ENCODE data around the gene PHETA1.

The PHETA1 gene

DNA sequence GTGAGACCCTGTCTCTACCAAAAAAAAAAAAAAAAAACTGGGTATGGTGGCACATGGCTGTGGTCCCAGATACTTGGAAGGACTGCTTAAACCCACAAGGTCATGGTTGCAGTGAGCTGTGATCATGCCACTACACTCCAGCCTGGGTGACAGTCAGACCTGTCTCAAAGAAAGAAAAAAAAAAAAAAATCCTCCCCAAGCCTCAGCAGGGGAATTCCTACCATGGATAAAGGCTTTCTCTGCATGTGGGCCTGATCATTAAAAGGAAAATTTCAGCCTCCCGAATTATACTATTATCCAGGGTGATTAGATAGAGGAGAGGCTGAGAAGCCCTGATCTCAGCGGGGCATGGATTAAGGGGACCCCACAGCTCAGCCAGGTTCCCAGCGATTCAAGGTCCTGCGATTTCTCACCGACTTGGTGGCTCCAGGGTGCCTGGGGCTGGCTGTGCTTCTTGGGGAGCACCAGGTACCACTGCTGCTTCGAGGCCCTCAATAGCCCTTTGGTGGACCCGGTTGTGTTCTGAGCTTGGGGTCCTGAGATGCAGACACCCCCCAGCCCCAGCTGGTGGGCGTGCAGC, 42.4 kb upstream of the PHETA1 start:
- whole genome bisulfite sequencing, 2 experiments, result 65% methylated on average over 8 of the region's 8 CpGs
- Histone ChIP-seq H3K27ac (ENCODE audit: insufficient read depth, low read depth, low read length, poor library complexity, severe bottlenecking) (no peak overlapping the region), H3K4me3 (ENCODE audit: insufficient read depth, low read depth, low read length) (no peak overlapping the region), H3K9me3 (ENCODE audit: control insufficient read depth, low read length) (no peaks in the 10 kb centered on the region), H3K36me3 (ENCODE audit: control insufficient read depth, insufficient read depth, low read length) (no peaks in the 10 kb centered on the region), H3K4me1 (ENCODE audit: control insufficient read depth, insufficient read depth, low read length) (peaks cover 39% of the 10 kb centered on the region), H3K27me3 (ENCODE audit: control insufficient read depth, insufficient read depth, low read length, poor library complexity, severe bottlenecking) (peaks cover 4% of the 10 kb centered on the region)

DNA sequence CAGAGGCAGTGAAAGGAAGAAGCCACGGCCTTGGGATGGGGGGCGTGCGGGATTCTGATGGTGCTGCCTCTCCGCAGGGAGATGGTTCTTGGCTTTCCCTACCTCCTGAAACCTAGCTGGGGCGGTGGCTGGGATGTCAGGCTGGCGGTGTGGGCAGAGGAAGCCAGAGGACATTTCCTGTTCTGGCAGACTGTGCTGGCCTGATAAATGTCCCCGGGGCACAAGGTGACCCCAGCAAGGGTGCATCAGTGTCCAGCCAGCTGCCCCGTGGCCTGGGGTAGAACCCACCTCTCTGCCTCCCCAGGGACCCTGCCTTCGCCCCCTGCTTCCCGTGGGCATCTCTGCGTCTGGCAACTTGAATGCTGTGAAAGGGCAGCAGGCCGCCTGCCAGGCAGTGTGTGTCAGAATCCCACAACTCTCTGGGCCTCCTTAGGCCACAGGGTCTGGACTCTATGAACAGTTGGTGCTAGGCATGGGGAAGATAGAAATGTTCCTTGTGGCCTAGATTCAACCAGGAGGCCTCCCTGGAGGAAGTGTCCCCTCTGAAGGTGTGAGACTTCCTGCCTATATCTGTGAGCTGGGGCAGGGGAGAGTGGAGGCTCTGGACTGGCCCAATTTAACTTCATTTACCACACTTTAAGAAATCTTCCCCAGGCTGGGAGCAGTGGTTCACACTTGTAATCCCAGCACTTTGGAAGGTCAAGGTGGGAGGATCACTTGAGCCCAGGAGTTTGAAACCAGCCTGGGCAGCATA, 41.7 kb upstream of the PHETA1 start:
- Histone ChIP-seq H3K27ac (ENCODE audit: insufficient read depth, low read depth, low read length, poor library complexity, severe bottlenecking) (peak overlapping the region; percentile 31), H3K9me3 (ENCODE audit: control insufficient read depth, low read length) (no peaks in the 10 kb centered on the region), H3K36me3 (ENCODE audit: control insufficient read depth, insufficient read depth, low read length) (no peaks in the 10 kb centered on the region), H3K27me3 (ENCODE audit: control insufficient read depth, insufficient read depth, low read length, poor library complexity, severe bottlenecking) (peaks cover 5% of the 10 kb centered on the region), H3K4me1 (ENCODE audit: control insufficient read depth, insufficient read depth, low read length) (peaks cover 42% of the 10 kb centered on the region), H3K4me3 (ENCODE audit: insufficient read depth, low read depth, low read length) (no peak overlapping the region)
- WGBS, 2 experiments, result 87 to 89% methylated on average over 12 of the region's 12 CpGs

GRCh38 chr12:111409780-111410430, 41.0 kb upstream of the PHETA1 start:
- Histone ChIP-seq H3K4me3 (ENCODE audit: insufficient read depth, low read depth, low read length) (no peak overlapping the region), H3K36me3 (ENCODE audit: control insufficient read depth, insufficient read depth, low read length) (no peaks in the 10 kb centered on the region), H3K27me3 (ENCODE audit: control insufficient read depth, insufficient read depth, low read length, poor library complexity, severe bottlenecking) (peaks cover 7% of the 10 kb centered on the region), H3K27ac (ENCODE audit: insufficient read depth, low read depth, low read length, poor library complexity, severe bottlenecking) (peak overlapping the region; percentile 31), H3K4me1 (ENCODE audit: control insufficient read depth, insufficient read depth, low read length) (peaks cover 45% of the 10 kb centered on the region), H3K9me3 (ENCODE audit: control insufficient read depth, low read length) (no peaks in the 10 kb centered on the region)
- 71 to 74% methylated on average over 14 of the region's 14 CpGs for whole genome bisulfite sequencing, 2 experiments

GRCh38 chr12:111409403-111409779, 40.5 kb upstream of the PHETA1 start:
- Histone ChIP-seq H3K4me1 (ENCODE audit: control insufficient read depth, insufficient read depth, low read length) (peaks cover 46% of the 10 kb centered on the region), H3K36me3 (ENCODE audit: control insufficient read depth, insufficient read depth, low read length) (no peaks in the 10 kb centered on the region), H3K27me3 (ENCODE audit: control insufficient read depth, insufficient read depth, low read length, poor library complexity, severe bottlenecking) (peaks cover 13% of the 10 kb centered on the region), H3K27ac (ENCODE audit: insufficient read depth, low read depth, low read length, poor library complexity, severe bottlenecking) (no peak overlapping the region), H3K4me3 (ENCODE audit: insufficient read depth, low read depth, low read length) (no peak overlapping the region), H3K9me3 (ENCODE audit: control insufficient read depth, low read length) (no peaks in the 10 kb centered on the region)
- WGBS, 2 experiments, result 90 to 93% methylated on average over 15 of the region's 15 CpGs

- no peak overlapping the region for H3K4me3 ChIP-seq (ENCODE audit: insufficient read depth, low read depth, low read length)
Observed at GRCh38 chr12:111408686-111409402, 39.9 kb upstream of the PHETA1 start.

DNA sequence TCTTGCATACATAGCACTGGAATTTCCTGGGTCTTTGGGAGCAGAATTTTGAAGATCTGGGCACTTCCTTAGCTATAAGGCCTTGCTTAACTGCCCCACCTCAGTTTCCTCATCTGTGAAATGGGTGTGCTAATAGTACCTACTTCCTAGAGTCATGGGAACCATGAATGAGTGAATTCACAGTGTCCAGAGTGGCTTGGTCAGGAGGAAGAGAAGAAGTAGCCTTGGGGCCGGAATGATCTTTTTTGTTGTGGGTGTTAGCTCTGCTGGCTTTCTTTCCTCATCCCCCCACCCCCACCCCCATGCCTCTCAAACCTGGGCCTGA, 39.2 kb upstream of the PHETA1 start:
- H3K36me3 ChIP-seq (ENCODE audit: control insufficient read depth, insufficient read depth, low read length), result no peaks in the 10 kb centered on the region
- peaks cover 21% of the 10 kb centered on the region for H3K27me3 ChIP-seq (ENCODE audit: control insufficient read depth, insufficient read depth, low read length, poor library complexity, severe bottlenecking)
- no peaks in the 10 kb centered on the region for H3K9me3 ChIP-seq (ENCODE audit: control insufficient read depth, low read length)
- H3K4me1 ChIP-seq (ENCODE audit: control insufficient read depth, insufficient read depth, low read length), result peaks cover 46% of the 10 kb centered on the region
- H3K27ac ChIP-seq (ENCODE audit: insufficient read depth, low read depth, low read length, poor library complexity, severe bottlenecking), result no peak overlapping the region
- H3K4me3 ChIP-seq (ENCODE audit: insufficient read depth, low read depth, low read length), result no peak overlapping the region
- WGBS, 2 experiments, result 100% methylated on average over 1 of the region's 1 CpG; no CpG with 5 or more reads in 1 of the 2 experiments

More at GRCh38 chr12:111408686-111409402, 39.9 kb upstream of the PHETA1 start:
- no peaks in the 10 kb centered on the region for H3K9me3 ChIP-seq (ENCODE audit: control insufficient read depth, low read length)
- peaks cover 18% of the 10 kb centered on the region for H3K27me3 ChIP-seq (ENCODE audit: control insufficient read depth, insufficient read depth, low read length, poor library complexity, severe bottlenecking)
- no peak overlapping the region for H3K27ac ChIP-seq (ENCODE audit: insufficient read depth, low read depth, low read length, poor library complexity, severe bottlenecking)
- H3K4me1 ChIP-seq (ENCODE audit: control insufficient read depth, insufficient read depth, low read length), result peaks cover 46% of the 10 kb centered on the region
- no peaks in the 10 kb centered on the region for H3K36me3 ChIP-seq (ENCODE audit: control insufficient read depth, insufficient read depth, low read length)
- 97% methylated on average over 4 of the region's 4 CpGs for WGBS, 2 experiments

DNA sequence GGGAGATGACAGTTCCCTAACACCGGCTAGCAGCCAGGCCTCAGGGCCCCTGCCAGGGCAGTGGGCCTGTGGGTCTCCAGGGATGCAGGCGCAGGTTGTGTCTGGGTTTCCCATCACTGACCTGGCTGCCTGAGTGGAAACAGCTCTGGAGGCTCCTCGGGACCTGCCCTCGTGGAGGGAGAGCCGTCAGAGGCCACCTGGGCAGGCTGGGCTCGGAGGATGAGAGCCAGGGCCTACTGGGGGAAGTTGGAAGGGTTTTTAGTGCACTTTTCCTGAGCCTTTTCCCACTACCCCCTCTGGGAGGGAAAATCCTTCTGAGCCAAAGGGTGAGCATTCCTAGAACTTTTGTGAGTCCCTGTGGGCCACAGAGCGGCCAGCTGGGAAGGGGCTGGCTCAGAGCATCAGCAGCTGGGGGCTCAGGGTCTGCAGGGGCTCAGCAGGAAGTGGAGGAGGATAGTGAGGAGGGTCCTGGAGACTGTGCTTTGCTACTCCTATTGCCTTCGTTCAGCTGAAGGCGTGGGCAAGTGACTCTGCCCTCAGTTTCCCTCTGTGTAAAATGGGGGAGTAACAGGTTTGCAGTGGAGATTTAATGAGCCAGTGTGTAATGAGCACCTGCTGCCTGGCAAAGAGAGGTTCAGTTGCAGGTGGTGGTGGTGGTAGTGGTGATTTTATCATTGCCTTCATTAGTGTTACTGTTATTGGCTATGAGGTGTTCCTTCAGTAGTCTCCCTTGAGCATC, 38.7 kb upstream of the PHETA1 start:
- Histone ChIP-seq H3K9me3 (ENCODE audit: control insufficient read depth, low read length) (no peaks in the 10 kb centered on the region), H3K4me1 (ENCODE audit: control insufficient read depth, insufficient read depth, low read length) (peaks cover 45% of the 10 kb centered on the region), H3K4me3 (ENCODE audit: insufficient read depth, low read depth, low read length) (peak overlapping the region; percentile 75), H3K27ac (ENCODE audit: insufficient read depth, low read depth, low read length, poor library complexity, severe bottlenecking) (no peak overlapping the region), H3K36me3 (ENCODE audit: control insufficient read depth, insufficient read depth, low read length) (no peaks in the 10 kb centered on the region), H3K27me3 (ENCODE audit: control insufficient read depth, insufficient read depth, low read length, poor library complexity, severe bottlenecking) (peaks cover 21% of the 10 kb centered on the region)
- WGBS, 2 experiments, result 53 to 61% methylated on average over 9 of the region's 9 CpGs

DNA sequence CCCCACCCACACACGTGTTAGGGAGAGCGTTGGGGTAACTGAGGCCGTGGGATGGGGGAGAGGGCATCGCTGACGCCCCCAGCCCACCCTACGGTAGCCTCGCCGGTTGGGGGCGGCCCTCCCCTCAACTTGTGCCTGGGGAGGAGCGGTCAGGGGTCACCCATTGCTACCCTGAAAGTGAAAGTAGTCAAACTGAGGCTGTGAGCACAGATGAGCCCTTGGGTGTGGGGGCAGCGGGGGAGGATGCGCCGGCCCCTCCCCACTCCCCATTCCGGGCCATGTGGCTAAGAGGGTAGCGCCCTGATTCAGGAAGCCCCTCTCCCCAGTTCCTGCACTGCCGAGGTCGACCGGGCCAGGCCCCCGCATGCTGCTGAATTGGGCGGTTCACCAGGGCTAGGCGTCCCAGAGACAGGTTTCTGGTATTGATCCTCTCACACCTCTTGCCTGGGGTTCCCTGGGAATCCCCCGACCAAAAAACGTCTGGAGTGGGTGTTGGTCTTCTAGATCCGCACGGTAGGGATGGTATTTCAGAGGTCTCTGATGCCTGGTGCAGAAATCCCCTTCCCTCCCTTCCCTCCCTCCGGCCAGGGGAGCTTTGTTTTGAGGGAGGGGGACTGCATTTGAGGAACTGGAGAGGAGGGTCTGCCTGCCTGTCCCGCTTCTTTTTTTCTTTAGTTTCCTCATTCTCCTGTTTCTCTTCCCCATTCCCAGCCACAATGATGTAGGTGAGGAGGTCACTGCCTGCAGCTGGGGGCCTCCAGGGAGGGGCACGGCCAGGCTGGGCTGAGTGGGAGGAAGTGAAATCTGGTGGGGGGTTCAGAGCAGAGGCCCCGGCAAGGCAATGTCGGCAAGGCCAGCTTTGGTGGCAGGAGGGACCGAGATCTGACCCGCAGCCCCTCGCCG, 37.8 kb upstream of the PHETA1 start:
- H3K4me1 ChIP-seq (ENCODE audit: control insufficient read depth, insufficient read depth, low read length), result peaks cover 37% of the 10 kb centered on the region
- peak overlapping the region; percentile 75 for H3K4me3 ChIP-seq (ENCODE audit: insufficient read depth, low read depth, low read length)
- H3K27me3 ChIP-seq (ENCODE audit: control insufficient read depth, insufficient read depth, low read length, poor library complexity, severe bottlenecking), result peaks cover 21% of the 10 kb centered on the region
- no peak overlapping the region for H3K27ac ChIP-seq (ENCODE audit: insufficient read depth, low read depth, low read length, poor library complexity, severe bottlenecking)
- H3K9me3 ChIP-seq (ENCODE audit: control insufficient read depth, low read length), result no peaks in the 10 kb centered on the region
- WGBS, 2 experiments, result 10 to 11% methylated on average over 32 to 33 of the region's 34 CpGs
- no peaks in the 10 kb centered on the region for H3K36me3 ChIP-seq (ENCODE audit: control insufficient read depth, insufficient read depth, low read length)

DNA sequence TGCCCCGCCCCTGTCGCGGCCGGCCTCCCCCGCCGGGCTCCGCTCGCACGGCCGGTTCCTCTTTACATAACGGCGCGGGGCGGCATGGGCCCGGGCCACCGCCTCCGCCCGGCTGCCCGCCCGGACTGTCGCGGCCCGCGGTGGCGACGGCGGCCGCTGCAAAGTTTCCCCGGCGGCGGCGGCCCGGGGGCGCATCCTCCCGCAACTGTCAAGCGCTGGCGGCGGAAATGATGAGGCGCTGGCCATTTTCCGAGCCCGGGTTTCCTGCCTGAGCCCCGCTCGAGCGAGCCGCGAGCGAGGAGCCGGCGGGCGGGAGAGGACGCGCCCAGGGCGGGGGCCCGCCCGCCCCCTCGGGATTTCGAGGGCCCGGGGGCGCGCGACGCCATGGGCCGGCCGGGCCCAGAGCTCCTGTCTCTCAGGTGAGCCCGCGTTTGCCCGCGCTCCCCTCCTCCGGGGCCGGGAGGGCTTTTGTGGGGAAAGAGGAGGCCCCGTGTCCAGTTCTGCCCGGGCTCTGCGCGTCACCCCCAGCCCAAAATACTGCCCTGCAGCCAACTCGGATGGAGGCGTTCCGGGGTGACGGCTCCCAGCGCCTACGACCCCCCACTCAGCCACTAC, 37.1 kb upstream of the PHETA1 start, which contains the start of gene SH2B3:
Gene SH2B3, plus strand, starts transcription at position 65 of the 615 bp plus-strand sequence. CDS start 12,223 bp downstream, outside the sequence.
- Histone ChIP-seq H3K36me3 (ENCODE audit: control insufficient read depth, insufficient read depth, low read length) (no peaks in the 10 kb centered on the region), H3K4me1 (ENCODE audit: control insufficient read depth, insufficient read depth, low read length) (peaks cover 30% of the 10 kb centered on the region), H3K27me3 (ENCODE audit: control insufficient read depth, insufficient read depth, low read length, poor library complexity, severe bottlenecking) (peaks cover 21% of the 10 kb centered on the region), H3K9me3 (ENCODE audit: control insufficient read depth, low read length) (no peaks in the 10 kb centered on the region), H3K4me3 (ENCODE audit: insufficient read depth, low read depth, low read length) (peak within 1 kb of the TSS; percentile 75), H3K27ac (ENCODE audit: insufficient read depth, low read depth, low read length, poor library complexity, severe bottlenecking) (no peak within 1 kb of the TSS)
- 0% methylated on average over 80 of the region's 80 CpGs for WGBS, 2 experiments
